ENCODE measurements around the gene TMEM253. TPM values are rescaled to one million over a fixed set of nuclear protein-coding genes. Genes with fewer than 3 reads are reported as not detected.

Gene TMEM253
- polyA plus RNA-seq, 3 donors = 0.05 TPM; not detected in 2

- Mint-ChIP-seq H3K4me3 (no peak overlapping the region), H3K4me1 (peaks cover 42% of the 10 kb centered on the region), H3K9me3 (peaks cover 0 to 3% (median 0%) of the 10 kb centered on the region in 7 donors), H3K36me3 (peaks cover 64 to 92% of the 10 kb centered on the region in 2 donors), H3K27me3 (ENCODE audit: low read depth in 3 of 3) (peaks cover 1 to 4% (median 3%) of the 10 kb centered on the region in 3 donors), H3K27ac (peak overlapping the region; percentile 94 to 99 (median 98))
- DNase-seq = no peak
- Histone ChIP-seq H3K4me2 (replicated peaks; ENCODE audit: extremely low read depth, low read length, poor library complexity, severe bottlenecking) (no peak overlapping the region), H3K4me3 (replicated peaks in 1 of 3; ENCODE audit: low read depth in 2 of 3, low read length in 3 of 3) (no peak overlapping the region), H4K20me1 (ENCODE audit: insufficient read depth, low read length) (peaks cover 6% of the 10 kb centered on the region), H2AFZ (ENCODE audit: insufficient read depth, low read depth, low read length, poor library complexity, severe bottlenecking) (no peak overlapping the region), H3K79me2 (ENCODE audit: insufficient read depth, low read length) (peaks cover 5% of the 10 kb centered on the region), H3K9me3 (replicated peaks in 1 of 2; ENCODE audit: control insufficient read depth in 1 of 2, insufficient read depth in 1 of 2, low read length in 2 of 2) (no peaks in the 10 kb centered on the region), H3K36me3 (replicated peaks in 1 of 2; ENCODE audit: control insufficient read depth in 1 of 2, insufficient read depth in 2 of 2, low read length in 2 of 2) (peaks cover 65 to 90% of the 10 kb centered on the region in 2 donors), H3K4me1 (ENCODE audit: control insufficient read depth in 1 of 2, insufficient read depth in 2 of 2, low read length in 2 of 2) (peaks cover 42 to 48% of the 10 kb centered on the region in 2 donors), H3K27ac (ENCODE audit: low read depth in 1 of 2, low read length in 2 of 2) (peak overlapping the region; percentile 54 to 94), H3K27me3 (ENCODE audit: control insufficient read depth in 2 of 2, insufficient read depth in 2 of 2, low read length in 2 of 2) (no peaks in the 10 kb centered on the region), H3K9ac (ENCODE audit: insufficient read depth, low read length, poor library complexity, severe bottlenecking) (no peak overlapping the region)
- no peak for TF ChIP-seq CTCF (IDR thresholded peaks at IDR 0.05)
- intact Hi-C loops (cut with micrococcal nuclease) = no loop called here
- 91% methylated on average over 11 of the region's 11 CpGs for WGBS (ENCODE audit: insufficient coverage)
Observed at GRCh38 chr14:21083565-21084325, 17.1 kb upstream of the TMEM253 start.

- Histone ChIP-seq H4K20me1 (ENCODE audit: insufficient read depth, low read length) (peaks cover 6% of the 10 kb centered on the region), H2AFZ (ENCODE audit: insufficient read depth, low read depth, low read length, poor library complexity, severe bottlenecking) (no peak overlapping the region), H3K9me3 (replicated peaks in 1 of 2; ENCODE audit: control insufficient read depth in 1 of 2, insufficient read depth in 1 of 2, low read length in 2 of 2) (no peaks in the 10 kb centered on the region), H3K4me1 (ENCODE audit: control insufficient read depth in 1 of 2, insufficient read depth in 2 of 2, low read length in 2 of 2) (peaks cover 42 to 48% of the 10 kb centered on the region in 2 donors), H3K36me3 (replicated peaks in 1 of 2; ENCODE audit: control insufficient read depth in 1 of 2, insufficient read depth in 2 of 2, low read length in 2 of 2) (peaks cover 65 to 89% of the 10 kb centered on the region in 2 donors), H3K4me2 (replicated peaks; ENCODE audit: extremely low read depth, low read length, poor library complexity, severe bottlenecking) (no peak overlapping the region), H3K4me3 (replicated peaks in 1 of 3; ENCODE audit: low read depth in 2 of 3, low read length in 3 of 3) (no peak overlapping the region), H3K79me2 (ENCODE audit: insufficient read depth, low read length) (peaks cover 5% of the 10 kb centered on the region), H3K27me3 (ENCODE audit: control insufficient read depth in 2 of 2, insufficient read depth in 2 of 2, low read length in 2 of 2) (no peaks in the 10 kb centered on the region), H3K9ac (ENCODE audit: insufficient read depth, low read length, poor library complexity, severe bottlenecking) (peak overlapping the region; percentile 28), H3K27ac (ENCODE audit: low read depth in 1 of 2, low read length in 2 of 2) (peak overlapping the region; percentile 87 to 94)
- Mint-ChIP-seq H3K27me3 (ENCODE audit: low read depth in 3 of 3) (peaks cover 1 to 4% (median 3%) of the 10 kb centered on the region in 3 donors), H3K36me3 (peaks cover 63 to 92% of the 10 kb centered on the region in 2 donors), H3K9me3 (peaks cover 0 to 3% (median 0%) of the 10 kb centered on the region in 7 donors), H3K4me3 (no peak overlapping the region), H3K4me1 (peaks cover 44% of the 10 kb centered on the region), H3K27ac (peak overlapping the region; percentile 94 to 99 (median 98))
- WGBS (ENCODE audit: insufficient coverage) = 93% methylated on average over 2 of the region's 2 CpGs
- no peak for TF ChIP-seq CTCF (IDR thresholded peaks at IDR 0.05)
- DNase-seq = no peak
- intact Hi-C loops (cut with micrococcal nuclease) = no loop called here
Observed at GRCh38 chr14:21084396-21084795, 16.5 kb upstream of the TMEM253 start.

Measured in CD14-positive monocyte (primary cell).